ENCODE data around the gene MORN1.

GRCh38 chr1:2412395-2412772, 21.0 kb upstream of the MORN1 start, which contains the start of gene PEX10:
- TF ChIP-seq CTCF (IDR thresholded peaks at IDR 0.05; ENCODE audit: low read depth, low read length), result no peak
- TF ChIP-seq EZH2phosphoT487 (IDR thresholded peaks at IDR 0.05; ENCODE audit: low read depth), result no peak

All from OCI-LY3 (cell line).